Activated T-helper 1 cell treated with anti-CD3 and anti-CD28 coated beads, Interleukin-12 subunit alpha, Interleukin-12 subunit beta, Interleukin-2, Interleukin-4 antibody, amounts not matched to agents 30 ng/mL and 10 ng/mL and 1 ng/mL, durations not matched to agents 14 hours and 24 hours and 36 hours (primary cell): ENCODE results near the gene TMEM143. TPM values are rescaled to one million over a fixed set of nuclear protein-coding genes. Genes with fewer than 3 reads are reported as not detected.
"Not testable (repeated sequence)": the region's sequence is repeated elsewhere in the genome, so short reads cannot be mapped to it uniquely, and the experiment has no call there.

Experiments
- DNase-seq: peaks from one replicate; pipeline ENCODE4 v3.0.0; 2021; ENCODE audit warnings: low spot score
- H3K27ac Mint-ChIP-seq: one replicate; pipeline ENCODE4 v1.8.0; 2021; ENCODE audit warnings: mild to moderate bottlenecking, mixed read lengths
- H3K27me3 Mint-ChIP-seq: one replicate; pipeline ENCODE4 v1.8.0; 2022; ENCODE audit warnings: mild to moderate bottlenecking, moderate library complexity, mixed read lengths; ENCODE audit not compliant: insufficient read depth
- H3K36me3 Mint-ChIP-seq: one replicate; pipeline ENCODE4 v1.8.0; 2021; ENCODE audit warnings: low read depth, mixed read lengths
- H3K4me1 Mint-ChIP-seq: one replicate; pipeline ENCODE4 v1.8.0; 2021; ENCODE audit warnings: low read depth, mixed read lengths
- H3K4me3 Mint-ChIP-seq: one replicate; pipeline ENCODE4 v1.8.0; 2021; ENCODE audit warnings: mild to moderate bottlenecking, moderate library complexity, mixed read lengths
- H3K9me3 Mint-ChIP-seq: one replicate; pipeline ENCODE4 v1.8.0; 2021; ENCODE audit warnings: mixed read lengths
- intact Hi-C: fragments of 100-400 bp; cut with micrococcal nuclease; formaldehyde crosslinking; loops from one replicate; pipeline ENCODE4 v1.15.1; 2024
- total RNA-seq: library from RNA; stranded (reverse); gene quantifications from 2 replicates; pipeline ENCODE4 v1.2.3, GENCODE V29; 2022

The TMEM143 gene
- total RNA-seq, 1 donor from 2014 or later = 14.9 TPM

DNA sequence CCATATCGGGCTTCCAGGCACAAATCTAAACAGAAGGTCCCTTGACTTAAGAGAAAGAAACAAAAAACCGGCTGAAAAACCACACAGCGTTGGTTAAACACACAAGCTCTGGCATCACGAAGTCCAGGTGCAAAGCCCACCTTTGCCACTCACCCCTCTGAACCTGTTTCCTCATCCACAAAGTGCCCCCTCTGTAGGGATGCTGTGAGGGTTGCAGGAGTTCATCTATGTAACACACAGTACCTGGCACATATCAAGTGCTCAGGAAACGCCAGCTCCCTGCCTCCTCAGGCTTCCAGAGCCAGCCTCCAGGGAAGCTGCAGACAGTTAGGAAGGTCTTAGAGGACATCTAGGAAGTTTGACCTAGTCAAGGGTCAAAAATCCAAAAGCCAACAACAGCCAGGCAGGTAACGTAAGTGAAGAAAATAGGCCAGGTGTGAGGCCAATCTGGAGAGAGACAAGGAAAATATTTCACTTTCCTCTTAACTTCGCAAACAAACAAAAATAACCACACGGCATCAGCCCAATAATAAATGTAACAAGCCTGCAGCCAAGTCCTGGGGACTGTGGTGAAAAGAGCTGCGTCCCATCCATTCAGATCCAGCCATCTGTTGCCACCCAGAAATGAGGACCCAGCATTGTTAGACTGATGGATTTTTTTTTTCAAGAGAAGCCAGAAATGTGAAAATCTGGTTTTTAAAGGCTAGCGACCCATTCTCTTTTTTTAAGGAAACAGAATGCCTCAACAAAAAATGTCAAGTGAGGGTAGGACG, 17.6 kb upstream of the TMEM143 start:
- intact Hi-C loops = no loop called here
- H3K9me3 Mint-ChIP-seq = no peaks in the 10 kb centered on the region
- H3K4me3 Mint-ChIP-seq = no peak overlapping the region
- peaks cover 25% of the 10 kb centered on the region for H3K36me3 Mint-ChIP-seq
- no peak overlapping the region for H3K27ac Mint-ChIP-seq
- no peak for DNase-seq
- H3K27me3 Mint-ChIP-seq = no peaks in the 10 kb centered on the region
- no peaks in the 10 kb centered on the region for H3K4me1 Mint-ChIP-seq

GRCh38 chr19:48379058-48379457, 15.3 kb upstream of the TMEM143 start:
- H3K27me3 Mint-ChIP-seq = no peaks in the 10 kb centered on the region
- intact Hi-C loops = no loop called here
- no peak overlapping the region for H3K27ac Mint-ChIP-seq
- H3K4me3 Mint-ChIP-seq = no peak overlapping the region
- H3K4me1 Mint-ChIP-seq = no peaks in the 10 kb centered on the region
- no peaks in the 10 kb centered on the region for H3K9me3 Mint-ChIP-seq
- peaks cover 17% of the 10 kb centered on the region for H3K36me3 Mint-ChIP-seq
- DNase-seq = no peak

GRCh38 chr19:48378194-48378570, 14.4 kb upstream of the TMEM143 start:
- no peaks in the 10 kb centered on the region for H3K9me3 Mint-ChIP-seq
- H3K4me1 Mint-ChIP-seq = no peaks in the 10 kb centered on the region
- H3K27ac Mint-ChIP-seq = no peak overlapping the region
- DNase-seq = no peak
- no peaks in the 10 kb centered on the region for H3K27me3 Mint-ChIP-seq
- intact Hi-C loops = no loop called here
- H3K4me3 Mint-ChIP-seq = no peak overlapping the region
- peaks cover 12% of the 10 kb centered on the region for H3K36me3 Mint-ChIP-seq

- Mint-ChIP-seq H3K27ac (no peak overlapping the region), H3K4me1 (no peaks in the 10 kb centered on the region), H3K4me3 (no peak overlapping the region), H3K9me3 (no peaks in the 10 kb centered on the region), H3K27me3 (no peaks in the 10 kb centered on the region), H3K36me3 (no peaks in the 10 kb centered on the region)
- DNase-seq = no peak
- intact Hi-C loops = no loop called here
Measured at GRCh38 chr19:48373567-48373966, 9.8 kb upstream of the TMEM143 start.

DNA sequence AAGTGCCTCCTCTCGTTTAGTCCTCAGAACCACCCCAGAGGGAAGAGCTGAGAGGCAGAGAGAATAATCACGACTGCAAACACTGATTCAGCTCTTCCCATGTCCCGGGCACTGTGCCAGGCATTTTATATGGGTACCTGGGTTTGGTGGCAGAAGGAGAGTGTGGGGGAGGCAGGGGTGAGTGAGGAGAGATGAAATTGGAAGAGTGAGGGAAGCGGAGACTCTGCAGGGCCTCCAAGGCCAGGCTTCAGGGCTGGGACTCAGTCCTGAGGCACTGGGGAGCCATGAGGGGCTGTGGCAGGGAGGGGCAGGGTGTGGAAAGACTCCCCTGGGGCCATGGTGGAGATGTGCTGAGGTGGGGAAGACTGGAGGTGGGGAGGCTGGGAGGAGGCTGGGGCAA, 9.2 kb upstream of the TMEM143 start:
- Mint-ChIP-seq H3K4me3 (no peak overlapping the region), H3K9me3 (no peaks in the 10 kb centered on the region), H3K27me3 (no peaks in the 10 kb centered on the region), H3K36me3 (no peaks in the 10 kb centered on the region), H3K27ac (no peak overlapping the region), H3K4me1 (no peaks in the 10 kb centered on the region)
- DNase-seq = no peak
- intact Hi-C loops = no loop called here

GRCh38 chr19:48371771-48372170, 8.0 kb upstream of the TMEM143 start:
- not testable (repeated sequence) for H3K4me1 Mint-ChIP-seq

DNA sequence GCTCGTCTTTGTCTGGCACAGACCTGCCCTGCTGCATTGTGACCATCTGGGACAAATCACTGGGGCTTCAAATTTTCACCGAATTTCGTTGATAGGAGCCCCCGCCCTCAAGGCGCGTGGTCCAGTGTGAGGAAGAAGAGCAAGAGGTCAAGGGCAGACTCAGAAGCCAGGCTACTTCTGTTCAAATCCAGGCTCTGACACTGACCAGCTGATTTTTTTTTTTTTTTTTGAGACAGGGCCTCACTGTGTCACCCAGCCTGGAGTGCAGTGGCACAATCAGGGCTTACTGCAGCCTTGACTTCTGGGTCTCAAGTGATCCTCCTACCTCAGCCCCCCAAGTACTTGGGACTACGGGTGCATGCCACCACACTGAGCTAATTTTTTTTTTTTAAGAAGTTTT, 7.6 kb upstream of the TMEM143 start:
- Mint-ChIP-seq H3K4me3 (no peak overlapping the region), H3K27ac (no peak overlapping the region), H3K36me3 (no peaks in the 10 kb centered on the region), H3K9me3 (no peaks in the 10 kb centered on the region), H3K27me3 (no peaks in the 10 kb centered on the region), H3K4me1 (no peaks in the 10 kb centered on the region)
- no peak for DNase-seq
- intact Hi-C loops = no loop called here

More at GRCh38 chr19:48371771-48372170, 8.0 kb upstream of the TMEM143 start:
- H3K9me3 Mint-ChIP-seq, H3K27ac Mint-ChIP-seq, H3K4me3 Mint-ChIP-seq, H3K36me3 Mint-ChIP-seq, H3K27me3 Mint-ChIP-seq, intact Hi-C loops, DNase-seq: not testable (repeated sequence)

DNA sequence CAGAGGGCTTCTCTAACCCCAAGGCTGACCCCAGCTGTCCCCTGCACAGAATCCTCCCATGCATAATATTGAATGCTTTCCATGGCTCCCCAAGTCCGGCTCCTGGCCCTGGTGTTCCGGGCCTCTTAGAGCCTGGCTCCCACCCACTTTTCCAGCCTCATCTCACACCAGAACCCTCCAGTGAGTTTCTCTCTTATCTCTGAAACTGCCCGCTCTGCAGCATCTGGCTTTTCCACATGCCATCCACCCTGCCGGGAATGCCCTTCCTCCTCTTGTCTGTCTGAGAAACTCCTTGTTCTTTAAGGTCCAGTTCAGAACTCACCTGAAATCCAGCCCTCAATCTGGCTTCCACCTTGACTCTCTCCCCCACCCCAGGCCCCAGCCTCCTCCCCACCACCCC, 7.2 kb upstream of the TMEM143 start:
- intact Hi-C loops = no loop called here

GRCh38 chr19:48368936-48369335, 5.2 kb upstream of the TMEM143 start:
- H3K4me1 Mint-ChIP-seq = no peaks in the 10 kb centered on the region
- no peaks in the 10 kb centered on the region for H3K27me3 Mint-ChIP-seq
- intact Hi-C loops = loop anchor here (10.0 kb wide), 1 partner anchor 854 kb away; the partner anchor contains the start of gene NAPA
- H3K9me3 Mint-ChIP-seq = no peaks in the 10 kb centered on the region
- no peak overlapping the region for H3K4me3 Mint-ChIP-seq
- H3K27ac Mint-ChIP-seq = no peak overlapping the region
- DNase-seq = no peak
- no peaks in the 10 kb centered on the region for H3K36me3 Mint-ChIP-seq

More for the DNA sequence above, 7.2 kb upstream of the TMEM143 start:
- Mint-ChIP-seq H3K4me1 (no peaks in the 10 kb centered on the region), H3K9me3 (no peaks in the 10 kb centered on the region), H3K36me3 (no peaks in the 10 kb centered on the region), H3K27ac (no peak overlapping the region), H3K27me3 (no peaks in the 10 kb centered on the region), H3K4me3 (no peak overlapping the region)
- DNase-seq = no peak

GRCh38 chr19:48367855-48368254, 4.1 kb upstream of the TMEM143 start:
- H3K4me1 Mint-ChIP-seq = peaks cover 2% of the 10 kb centered on the region
- H3K36me3 Mint-ChIP-seq = no peaks in the 10 kb centered on the region
- H3K27ac Mint-ChIP-seq = no peak overlapping the region
- no peaks in the 10 kb centered on the region for H3K27me3 Mint-ChIP-seq
- H3K4me3 Mint-ChIP-seq = no peak overlapping the region
- H3K9me3 Mint-ChIP-seq = no peaks in the 10 kb centered on the region
- intact Hi-C loops = loop anchor here (10.0 kb wide), 1 partner anchor 853 kb away; the partner anchor contains the start of gene NAPA
- no peak for DNase-seq

DNA sequence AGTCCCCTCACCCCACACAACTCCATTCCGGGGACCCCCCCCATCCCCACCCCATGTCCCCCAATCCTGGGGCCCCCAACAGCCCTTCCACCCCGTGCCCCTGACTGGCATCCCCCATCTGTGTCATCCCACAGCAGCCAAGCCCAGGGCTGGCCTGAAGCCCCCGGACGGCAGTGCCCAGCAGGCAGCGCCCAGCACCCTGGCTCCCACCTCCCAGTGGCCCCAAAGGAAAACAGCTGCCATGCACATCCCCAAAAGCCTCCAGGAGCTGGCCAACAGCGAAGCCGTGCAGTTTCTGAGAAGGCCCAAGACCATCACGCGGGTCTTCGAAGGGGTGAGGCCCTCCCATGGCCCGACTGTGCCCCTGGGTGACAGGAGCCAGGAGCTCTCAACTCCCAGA, 1.9 kb upstream of the TMEM143 start:
- Mint-ChIP-seq H3K4me3 (no peak overlapping the region), H3K27me3 (no peaks in the 10 kb centered on the region), H3K27ac (no peak overlapping the region), H3K9me3 (no peaks in the 10 kb centered on the region), H3K4me1 (peaks cover 6% of the 10 kb centered on the region), H3K36me3 (peaks cover 4% of the 10 kb centered on the region)
- no peak for DNase-seq
- intact Hi-C loops = loop anchor here (2.0 to 10.0 kb wide), 3 partner anchors 33 to 851 kb away; partner anchors contain the start of genes DBP and NAPA

DNA sequence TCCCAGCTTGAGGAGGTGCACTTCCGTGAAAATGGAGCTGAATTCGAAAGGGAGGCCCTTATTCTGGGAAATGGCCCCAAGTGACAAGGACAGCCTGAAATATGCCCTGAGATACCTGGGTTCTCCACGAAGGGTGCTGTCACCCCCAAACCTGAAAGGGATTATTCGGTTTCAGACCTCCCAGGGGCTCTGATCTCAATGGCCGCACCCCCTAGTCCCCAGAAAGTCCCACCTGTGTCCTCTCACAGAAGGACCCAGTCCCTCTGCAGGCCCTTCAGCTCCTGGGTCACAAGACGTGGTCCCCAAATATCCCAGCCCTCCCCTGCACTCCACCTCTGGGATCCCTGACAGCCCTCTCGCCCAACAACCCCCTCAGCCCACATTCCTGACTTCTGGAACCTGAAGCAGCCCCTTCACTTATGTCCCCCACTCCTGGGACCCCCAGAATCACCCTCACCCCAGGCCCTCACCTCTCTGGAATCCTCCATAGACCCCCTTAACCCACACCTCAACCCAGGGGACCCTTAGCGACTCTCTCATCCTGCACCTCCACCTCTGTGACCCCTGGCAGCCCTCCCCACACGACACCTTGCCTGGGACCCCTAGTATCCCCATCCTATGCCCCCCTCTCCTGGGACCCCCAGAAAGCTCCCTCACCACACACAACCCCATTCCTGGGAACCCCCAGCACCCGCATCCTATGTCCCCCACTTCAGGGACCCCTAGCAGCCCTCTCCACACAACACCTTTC, 1.0 kb upstream of the TMEM143 start:
- H3K36me3 Mint-ChIP-seq = peaks cover 4% of the 10 kb centered on the region
- no peak for DNase-seq
- peak overlapping the region; percentile 87 for H3K27ac Mint-ChIP-seq
- H3K9me3 Mint-ChIP-seq = no peaks in the 10 kb centered on the region
- intact Hi-C loops = loop anchor here (1.0 to 10.0 kb wide), 13 partner anchors 27 to 1278 kb away; partner anchors contain the start of genes CYTH2, DBP, GRWD1 and KDELR1
- H3K4me3 Mint-ChIP-seq = peak overlapping the region; percentile 85
- H3K27me3 Mint-ChIP-seq = no peaks in the 10 kb centered on the region
- peaks cover 6% of the 10 kb centered on the region for H3K4me1 Mint-ChIP-seq

DNA sequence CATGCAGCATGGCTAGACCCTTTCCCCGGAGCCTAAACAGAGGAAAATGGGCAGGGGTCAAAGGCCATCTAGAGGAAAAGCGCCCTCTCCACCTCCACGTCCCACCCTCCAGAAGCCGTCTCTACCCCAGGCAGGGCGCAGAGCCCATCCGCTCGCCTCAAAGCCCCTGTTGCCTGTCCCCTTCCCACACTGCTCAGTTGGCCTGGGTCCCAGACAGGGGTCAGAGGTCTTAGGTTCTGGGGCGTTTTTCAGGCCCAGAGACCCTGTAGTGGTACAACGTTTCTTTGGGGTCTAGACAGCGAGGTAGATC, 285 bp downstream of the TMEM143 start:
- DNase-seq = no peak
- Mint-ChIP-seq H3K4me1 (peaks cover 6% of the 10 kb centered on the region), H3K9me3 (no peaks in the 10 kb centered on the region), H3K27ac (peak overlapping the region; percentile 87), H3K27me3 (no peaks in the 10 kb centered on the region), H3K36me3 (peaks cover 5% of the 10 kb centered on the region), H3K4me3 (peak overlapping the region; percentile 85)
- intact Hi-C loops = loop anchor here (1.0 to 10.0 kb wide), 7 partner anchors 52 to 1279 kb away; partner anchors contain the start of genes GYS1, NAPA, RPL18 and RRAS
